Fibroblast of lung (primary cell): ENCODE data around the gene BOLA1. TPM values are rescaled to one million over a fixed set of nuclear protein-coding genes. Genes with fewer than 3 reads are reported as not detected.

Experiments
- DNase-seq, 2 donors: peaks; one replicate each; pipeline versions ENCODE4 v3.0.0 to v3.0.0-alpha.2; 2010; ENCODE audit warnings: low read depth in 2 of 2
- H2AFZ ChIP-seq: 2 replicates; pipeline ENCODE4 v1.5.1; 2012; ENCODE audit warnings: low read length, control low read depth, inconsistent platforms
- H3K27ac ChIP-seq: 2 replicates; pipeline ENCODE4 v1.5.1; 2011; ENCODE audit warnings: low read length, control low read depth; ENCODE audit not compliant: insufficient read depth
- H3K27me3 ChIP-seq: 2 replicates; pipeline ENCODE4 v1.5.1; 2011; ENCODE audit warnings: mild to moderate bottlenecking, low read length; ENCODE audit not compliant: control insufficient read depth, insufficient read depth
- H3K36me3 ChIP-seq: 2 replicates; pipeline ENCODE4 v1.5.1; 2011; ENCODE audit warnings: low read length; ENCODE audit not compliant: control insufficient read depth, insufficient read depth
- H3K4me1 ChIP-seq: 2 replicates; pipeline ENCODE4 v1.5.1; 2011; ENCODE audit warnings: low read length; ENCODE audit not compliant: control insufficient read depth, insufficient read depth; ENCODE audit errors: extremely low read depth
- H3K4me2 ChIP-seq: 2 replicates; pipeline ENCODE4 v1.5.1; 2011; ENCODE audit warnings: low read length, control low read depth; ENCODE audit not compliant: insufficient read depth; ENCODE audit errors: extremely low read depth
- H3K4me3 ChIP-seq, 4 experiments: fragments of 200-600 bp in 1 of 4; sonication (generic) in 1 of 4; replicated peaks in 1 of 4; 2 replicates each; pipeline ENCODE4 v1.5.1; 2011 to 2016; ENCODE audit warnings: low read length in 4 of 4, low read depth in 3 of 4, mild to moderate bottlenecking in 3 of 4, control low read depth in 2 of 4, inconsistent platforms in 1 of 4, mixed read lengths in 1 of 4; ENCODE audit not compliant: insufficient read depth in 1 of 4; ENCODE audit errors: control extremely low read depth in 1 of 4
- H3K79me2 ChIP-seq: 2 replicates; pipeline ENCODE4 v1.5.1; 2012; ENCODE audit warnings: mild to moderate bottlenecking, low read length, inconsistent platforms; ENCODE audit not compliant: control insufficient read depth, insufficient read depth
- H3K9ac ChIP-seq: 2 replicates; pipeline ENCODE4 v1.5.1; 2011; ENCODE audit warnings: mild to moderate bottlenecking, low read length, control low read depth; ENCODE audit not compliant: insufficient read depth
- H3K9me3 ChIP-seq: 2 replicates; pipeline ENCODE4 v1.5.1; 2012; ENCODE audit warnings: low read depth, low read length; ENCODE audit not compliant: control insufficient read depth, insufficient read depth
- H4K20me1 ChIP-seq: 2 replicates; pipeline ENCODE4 v1.5.1; 2011; ENCODE audit warnings: low read length; ENCODE audit not compliant: control insufficient read depth, insufficient read depth; ENCODE audit errors: extremely low read depth
- EZH2 ChIP-seq: IDR thresholded peaks from 2 replicates; pipeline ENCODE4 v1.5.1; 2012; ENCODE audit warnings: low read length, control low read depth, mild to moderate bottlenecking; ENCODE audit errors: missing control alignments
- polyA plus RNA-seq, 2 donors: library from polyadenylated mRNA; depleted of rRNA in 1 of 2; stranded (reverse) in 1 of 2; unstranded in 1 of 2; fragments of >200 nt; gene quantifications; 2 replicates each; pipeline ENCODE4 v1.2.1, GENCODE V29; 2011 to 2012; ENCODE audit warnings: missing spikeins in 1 of 2
- total RNA-seq: library from RNA; depleted of rRNA; stranded (reverse); fragments of >200 nt; gene quantifications from 2 replicates; pipeline ENCODE4 v1.2.1, GENCODE V29; 2014
- TF ChIP-seq, protein P1 (sequence below), 2 donors: IDR thresholded peaks in 1 of 2; conservative IDR thresholded peaks in 1 of 2; 1 replicate in 1 of 2; 2 replicates in 1 of 2; pipeline ENCODE4 v1.5.1; 2011 to 2012; ENCODE audit warnings: low read length in 2 of 2, control low read depth in 1 of 2, inconsistent platforms in 1 of 2, low read depth in 1 of 2, mild to moderate bottlenecking in 1 of 2

BOLA1 gene
- total and polyA plus RNA-seq, 2 donors (not counting 1 experiment from before 2014, with no cell fraction given): 6.4 to 12.4 TPM

DNA sequence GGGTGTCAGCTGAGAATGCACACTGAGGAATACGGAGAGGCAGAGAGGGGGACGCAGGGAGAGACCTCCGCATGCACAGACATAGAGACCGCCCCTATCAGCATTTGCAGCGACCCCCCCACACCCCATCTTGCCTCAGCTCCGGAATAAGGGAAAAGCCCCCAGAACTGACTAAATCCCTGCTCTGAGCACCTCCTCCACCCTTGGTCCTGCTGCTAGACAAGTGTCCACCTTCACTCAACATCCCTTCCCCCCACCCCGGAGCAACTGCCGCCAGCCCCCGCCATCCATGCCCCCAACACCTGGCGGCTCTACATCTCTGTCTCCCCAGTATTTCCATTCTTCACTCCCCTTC, 17.5 kb downstream of the BOLA1 start:
- peak overlapping the region; percentile 73 to 87 (median 82) for H3K4me3 ChIP-seq
- peak overlapping the region; percentile 81 for H3K4me2 ChIP-seq
- no peaks in the 10 kb centered on the region for H4K20me1 ChIP-seq
- H3K36me3 ChIP-seq: peaks cover 2% of the 10 kb centered on the region
- H3K27me3 ChIP-seq: no peaks in the 10 kb centered on the region
- H2AFZ ChIP-seq: no peak overlapping the region
- H3K9ac ChIP-seq: no peak overlapping the region
- no peaks in the 10 kb centered on the region for H3K9me3 ChIP-seq
- H3K4me1 ChIP-seq: peaks cover 4% of the 10 kb centered on the region
- H3K79me2 ChIP-seq: no peaks in the 10 kb centered on the region
- no peak for TF ChIP-seq EZH2
- no peak for DNase-seq
- no peak overlapping the region for H3K27ac ChIP-seq

DNA sequence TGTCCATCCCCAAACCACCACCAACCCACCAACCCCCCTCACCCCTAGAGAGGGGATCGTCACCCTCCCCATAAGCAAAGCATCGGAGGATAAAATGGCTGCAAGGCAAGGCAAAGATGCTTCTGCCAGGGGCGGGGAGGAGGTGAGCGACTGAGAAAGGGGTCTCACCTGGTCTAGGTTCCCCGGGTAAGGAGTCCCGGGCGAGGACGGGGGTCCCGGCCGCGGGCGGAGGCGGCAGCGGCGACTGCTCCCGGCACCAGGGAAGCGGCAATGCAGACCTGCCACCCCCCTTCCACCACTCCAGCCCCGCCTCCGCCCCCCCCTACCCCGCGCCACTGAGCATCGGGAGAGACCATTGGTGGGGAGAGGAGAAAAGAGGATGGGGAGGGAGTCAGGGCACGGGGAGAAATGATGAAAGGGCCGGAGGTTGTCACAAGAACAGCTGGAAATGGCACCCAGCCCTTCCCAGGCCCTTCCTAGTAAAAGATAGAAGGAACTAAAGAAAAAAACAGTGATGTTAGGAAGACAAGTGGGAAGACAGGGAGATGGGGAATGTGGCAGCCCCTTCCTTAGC, 18.3 kb downstream of the BOLA1 start, which contains the start of gene SV2A:
TSS of gene SV2A (minus strand) at position 274 of the 574 bp plus-strand sequence. CDS start 4,004 bp downstream, outside the sequence.
- Histone ChIP-seq H4K20me1 (no peaks in the 10 kb centered on the region), H3K27me3 (no peaks in the 10 kb centered on the region), H3K9me3 (no peaks in the 10 kb centered on the region), H3K36me3 (peaks cover 2% of the 10 kb centered on the region), H3K4me1 (peaks cover 4% of the 10 kb centered on the region), H3K27ac (no peak within 1 kb of the TSS), H3K4me3 (peak within 1 kb of the TSS; percentile 73 to 87 (median 82)), H3K4me2 (peak within 1 kb of the TSS; percentile 81), H3K9ac (peak within 1 kb of the TSS; percentile 48), H2AFZ (peak within 1 kb of the TSS; percentile 81), H3K79me2 (no peaks in the 10 kb centered on the region)
- DNase-seq: peak; percentile 62 to 77
- TF ChIP-seq, protein P1, sequence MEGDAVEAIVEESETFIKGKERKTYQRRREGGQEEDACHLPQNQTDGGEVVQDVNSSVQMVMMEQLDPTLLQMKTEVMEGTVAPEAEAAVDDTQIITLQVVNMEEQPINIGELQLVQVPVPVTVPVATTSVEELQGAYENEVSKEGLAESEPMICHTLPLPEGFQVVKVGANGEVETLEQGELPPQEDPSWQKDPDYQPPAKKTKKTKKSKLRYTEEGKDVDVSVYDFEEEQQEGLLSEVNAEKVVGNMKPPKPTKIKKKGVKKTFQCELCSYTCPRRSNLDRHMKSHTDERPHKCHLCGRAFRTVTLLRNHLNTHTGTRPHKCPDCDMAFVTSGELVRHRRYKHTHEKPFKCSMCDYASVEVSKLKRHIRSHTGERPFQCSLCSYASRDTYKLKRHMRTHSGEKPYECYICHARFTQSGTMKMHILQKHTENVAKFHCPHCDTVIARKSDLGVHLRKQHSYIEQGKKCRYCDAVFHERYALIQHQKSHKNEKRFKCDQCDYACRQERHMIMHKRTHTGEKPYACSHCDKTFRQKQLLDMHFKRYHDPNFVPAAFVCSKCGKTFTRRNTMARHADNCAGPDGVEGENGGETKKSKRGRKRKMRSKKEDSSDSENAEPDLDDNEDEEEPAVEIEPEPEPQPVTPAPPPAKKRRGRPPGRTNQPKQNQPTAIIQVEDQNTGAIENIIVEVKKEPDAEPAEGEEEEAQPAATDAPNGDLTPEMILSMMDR (conservative IDR thresholded peaks at IDR 0.05 in 1 of 2, IDR thresholded peaks at IDR 0.05 in 1 of 2; ENCODE audit: low read depth in 1 of 2, low read length in 2 of 2): no peak
- TF ChIP-seq EZH2: no peak

DNA sequence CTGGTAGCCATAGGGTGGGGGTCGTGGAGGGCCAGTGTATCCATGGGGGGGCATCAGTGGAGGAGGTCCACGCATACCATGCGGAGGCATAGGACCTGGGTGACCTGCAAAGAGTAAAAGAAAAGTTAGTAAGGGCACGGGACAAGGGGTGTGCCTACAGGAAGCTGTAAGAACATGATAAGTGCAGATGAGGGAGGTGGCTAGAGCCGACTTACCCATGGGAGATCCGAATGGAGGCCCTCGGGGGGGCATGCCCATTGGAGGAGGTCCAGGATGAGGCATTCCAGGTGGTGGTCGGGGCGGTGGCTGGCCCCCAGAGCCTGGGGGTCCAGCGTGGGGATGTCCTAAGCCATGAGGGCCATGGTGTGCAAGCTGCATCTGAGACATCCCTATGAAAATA, 24.3 kb downstream of the BOLA1 start:
- H3K36me3 ChIP-seq: peaks cover 18% of the 10 kb centered on the region
- peaks cover 28% of the 10 kb centered on the region for H3K79me2 ChIP-seq
- no peak for DNase-seq
- H3K27me3 ChIP-seq: no peaks in the 10 kb centered on the region
- H2AFZ ChIP-seq: no peak overlapping the region
- H3K4me1 ChIP-seq: peaks cover 10% of the 10 kb centered on the region
- no peak overlapping the region for H3K9ac ChIP-seq
- H3K27ac ChIP-seq: no peak overlapping the region
- TF ChIP-seq, protein P1 (conservative IDR thresholded peaks at IDR 0.05 in 1 of 2, IDR thresholded peaks at IDR 0.05 in 1 of 2; ENCODE audit: low read depth in 1 of 2, low read length in 2 of 2): no peak
- TF ChIP-seq EZH2: no peak
- H3K9me3 ChIP-seq: no peaks in the 10 kb centered on the region
- no peak overlapping the region for H3K4me2 ChIP-seq
- no peaks in the 10 kb centered on the region for H4K20me1 ChIP-seq
- H3K4me3 ChIP-seq: no peak overlapping the region
